ENCODE data around the gene ZBTB17. TPM values are rescaled to one million over a fixed set of nuclear protein-coding genes. Genes with fewer than 3 reads are reported as not detected.

The ZBTB17 gene
- total RNA-seq, 1 donor from 2014 or later, result 51.5 TPM

- no peaks in the 10 kb centered on the region for H3K27me3 Mint-ChIP-seq (ENCODE audit: low read depth)
- peak overlapping the region; percentile 28 for H3K27ac Mint-ChIP-seq (ENCODE audit: unreplicated experiment)
- no peak for DNase-seq (ENCODE audit: low read depth, low spot score)
- H3K36me3 Mint-ChIP-seq (ENCODE audit: low read depth), result peaks cover 6% of the 10 kb centered on the region
- TF ChIP-seq, protein P1, sequence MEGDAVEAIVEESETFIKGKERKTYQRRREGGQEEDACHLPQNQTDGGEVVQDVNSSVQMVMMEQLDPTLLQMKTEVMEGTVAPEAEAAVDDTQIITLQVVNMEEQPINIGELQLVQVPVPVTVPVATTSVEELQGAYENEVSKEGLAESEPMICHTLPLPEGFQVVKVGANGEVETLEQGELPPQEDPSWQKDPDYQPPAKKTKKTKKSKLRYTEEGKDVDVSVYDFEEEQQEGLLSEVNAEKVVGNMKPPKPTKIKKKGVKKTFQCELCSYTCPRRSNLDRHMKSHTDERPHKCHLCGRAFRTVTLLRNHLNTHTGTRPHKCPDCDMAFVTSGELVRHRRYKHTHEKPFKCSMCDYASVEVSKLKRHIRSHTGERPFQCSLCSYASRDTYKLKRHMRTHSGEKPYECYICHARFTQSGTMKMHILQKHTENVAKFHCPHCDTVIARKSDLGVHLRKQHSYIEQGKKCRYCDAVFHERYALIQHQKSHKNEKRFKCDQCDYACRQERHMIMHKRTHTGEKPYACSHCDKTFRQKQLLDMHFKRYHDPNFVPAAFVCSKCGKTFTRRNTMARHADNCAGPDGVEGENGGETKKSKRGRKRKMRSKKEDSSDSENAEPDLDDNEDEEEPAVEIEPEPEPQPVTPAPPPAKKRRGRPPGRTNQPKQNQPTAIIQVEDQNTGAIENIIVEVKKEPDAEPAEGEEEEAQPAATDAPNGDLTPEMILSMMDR (conservative IDR thresholded peaks at IDR 0.05), result no peak
- no peaks in the 10 kb centered on the region for H3K9me3 Mint-ChIP-seq
- H3K4me3 Mint-ChIP-seq, result no peak overlapping the region
- peaks cover 20% of the 10 kb centered on the region for H3K4me1 Mint-ChIP-seq
Observed at GRCh38 chr1:15946571-15947381, 29.1 kb downstream of the ZBTB17 start.

- DNase-seq (ENCODE audit: low read depth, low spot score), result no peak
- Mint-ChIP-seq H3K4me1 (peaks cover 20% of the 10 kb centered on the region), H3K27me3 (ENCODE audit: low read depth) (no peaks in the 10 kb centered on the region), H3K36me3 (ENCODE audit: low read depth) (peaks cover 6% of the 10 kb centered on the region), H3K4me3 (no peak overlapping the region), H3K9me3 (no peaks in the 10 kb centered on the region), H3K27ac (ENCODE audit: unreplicated experiment) (no peak overlapping the region)
- TF ChIP-seq, protein P1 (conservative IDR thresholded peaks at IDR 0.05), result no peak
Observed at GRCh38 chr1:15945832-15946448, 30.0 kb downstream of the ZBTB17 start.

DNA sequence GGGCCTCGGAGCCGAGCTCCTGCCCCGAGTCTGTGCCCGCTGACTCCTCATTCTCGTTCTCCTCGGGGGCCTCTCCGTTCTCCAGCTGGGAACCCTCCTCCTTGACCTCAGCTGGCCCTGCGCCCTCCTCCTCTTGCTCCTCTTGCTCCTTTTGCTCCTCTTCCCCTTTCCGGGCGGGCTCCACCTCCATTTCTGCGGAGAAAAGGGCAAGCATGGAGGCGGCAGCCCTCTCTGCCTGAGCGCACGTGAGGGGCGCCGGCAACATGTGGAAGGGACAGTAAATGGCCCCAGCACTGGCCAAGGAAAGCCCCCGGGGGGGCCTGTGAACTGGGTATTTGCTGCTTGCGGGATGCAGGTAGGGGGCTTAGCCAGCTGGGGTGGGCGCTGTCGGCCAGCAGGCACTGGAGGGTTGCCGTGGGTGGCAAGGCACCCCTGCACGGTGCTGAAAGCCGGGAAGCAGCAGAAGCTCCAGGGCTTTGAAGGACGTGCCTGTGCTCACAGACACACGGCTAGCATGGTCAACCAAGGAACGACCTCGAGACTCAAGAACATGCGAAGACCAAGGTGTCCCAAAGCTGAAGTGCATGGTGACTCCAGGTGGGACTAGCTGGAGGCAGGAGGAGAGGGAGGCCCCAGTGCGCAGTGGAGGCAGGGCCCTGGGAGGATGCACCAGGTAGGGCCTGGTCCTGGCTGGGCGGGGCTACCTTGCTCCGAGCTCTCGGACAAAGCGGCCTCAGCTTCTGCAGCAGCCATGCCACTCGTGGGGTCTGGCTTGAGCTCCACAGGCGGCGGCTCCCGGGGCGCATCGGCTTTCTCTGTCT lies 30.7 kb downstream of the ZBTB17 start:
- TF ChIP-seq, protein P1 (conservative IDR thresholded peaks at IDR 0.05), result no peak
- Mint-ChIP-seq H3K36me3 (ENCODE audit: low read depth) (peaks cover 6% of the 10 kb centered on the region), H3K27ac (ENCODE audit: unreplicated experiment) (peak overlapping the region; percentile 57), H3K4me3 (no peak overlapping the region), H3K27me3 (ENCODE audit: low read depth) (no peaks in the 10 kb centered on the region), H3K9me3 (no peaks in the 10 kb centered on the region), H3K4me1 (peaks cover 20% of the 10 kb centered on the region)
- no peak for DNase-seq (ENCODE audit: low read depth, low spot score)

DNA sequence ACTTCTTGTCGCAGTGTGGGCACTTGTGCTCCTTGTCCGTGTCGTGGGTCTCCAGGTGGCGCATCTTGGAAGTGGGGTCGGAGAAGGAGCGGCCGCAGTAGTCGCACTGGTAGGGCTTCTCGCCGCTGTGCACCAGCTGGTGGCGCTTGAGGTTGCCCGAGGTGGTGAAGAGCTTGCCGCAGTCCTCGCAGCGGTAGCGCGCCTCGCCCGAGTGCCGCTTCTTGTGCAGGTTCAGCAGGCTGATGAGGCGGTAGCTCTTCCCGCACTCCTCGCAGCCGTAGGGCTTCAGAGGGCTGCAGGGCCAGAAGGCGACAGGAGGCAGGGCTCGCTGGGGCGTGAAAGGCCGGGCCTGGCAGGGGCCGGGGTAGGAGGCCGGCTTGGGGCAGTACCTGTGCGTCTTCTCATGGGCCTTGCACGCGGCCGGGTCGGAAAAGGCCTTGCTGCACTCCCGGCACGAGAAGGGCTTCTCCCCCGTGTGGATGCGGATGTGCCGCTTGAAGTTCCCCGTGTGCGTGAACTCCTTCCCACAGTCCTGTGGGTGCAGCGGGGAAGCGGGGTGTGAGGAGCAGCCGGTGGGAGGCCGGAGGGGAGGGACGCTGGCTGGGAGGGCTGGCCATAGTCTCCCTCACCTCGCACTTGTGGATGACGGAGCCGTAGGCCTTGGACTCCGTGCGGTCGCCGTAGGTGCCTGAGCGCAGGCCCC lies 31.4 kb downstream of the ZBTB17 start:
- no peaks in the 10 kb centered on the region for H3K9me3 Mint-ChIP-seq
- no peaks in the 10 kb centered on the region for H3K27me3 Mint-ChIP-seq (ENCODE audit: low read depth)
- H3K36me3 Mint-ChIP-seq (ENCODE audit: low read depth), result peaks cover 8% of the 10 kb centered on the region
- TF ChIP-seq, protein P1 (conservative IDR thresholded peaks at IDR 0.05), result no peak
- no peak overlapping the region for H3K27ac Mint-ChIP-seq (ENCODE audit: unreplicated experiment)
- no peak for DNase-seq (ENCODE audit: low read depth, low spot score)
- peaks cover 14% of the 10 kb centered on the region for H3K4me1 Mint-ChIP-seq
- H3K4me3 Mint-ChIP-seq, result no peak overlapping the region

GRCh38 chr1:15943992-15944307 lies 32.0 kb downstream of the ZBTB17 start:
- no peak overlapping the region for H3K27ac Mint-ChIP-seq (ENCODE audit: unreplicated experiment)
- no peaks in the 10 kb centered on the region for H3K9me3 Mint-ChIP-seq

More at GRCh38 chr1:15943992-15944307, 32.0 kb downstream of the ZBTB17 start:
- DNase-seq (ENCODE audit: low read depth, low spot score), result no peak
- Mint-ChIP-seq H3K27me3 (ENCODE audit: low read depth) (no peaks in the 10 kb centered on the region), H3K36me3 (ENCODE audit: low read depth) (peaks cover 12% of the 10 kb centered on the region), H3K4me1 (peaks cover 8% of the 10 kb centered on the region), H3K4me3 (no peak overlapping the region)
- TF ChIP-seq, protein P1 (conservative IDR thresholded peaks at IDR 0.05), result no peak

Measured in neural crest cell (in vitro differentiated cells).